Left ventricle myocardium inferior (tissue), 1 donor: ENCODE measurements around the gene HSPB1. TPM values are rescaled to one million over a fixed set of nuclear protein-coding genes. Genes with fewer than 3 reads are reported as not detected.
A peak's percentile ranks its signal among the peaks of the same experiment; 100 is the strongest.
"Not testable (repeated sequence)": the region's sequence is repeated elsewhere in the genome, so short reads cannot be mapped to it uniquely, and the experiment has no call there.

ENCODE experiments used
- DNase-seq: peaks from one replicate; pipeline ENCODE4 v3.0.0-alpha.2; 2020
- H3K27ac ChIP-seq: fragments of 200-600 bp; replicated peaks from 2 replicates; pipeline ENCODE4 v1.8.0; 2021
- H3K27me3 ChIP-seq: fragments of 200-600 bp; 2 replicates; pipeline ENCODE4 v1.8.0; 2021; ENCODE audit warnings: low read depth
- H3K36me3 ChIP-seq: fragments of 200-600 bp; 2 replicates; pipeline ENCODE4 v1.8.0; 2021
- H3K4me1 ChIP-seq: fragments of 200-600 bp; 2 replicates; pipeline ENCODE4 v1.8.0; 2021
- H3K4me3 ChIP-seq: fragments of 200-600 bp; 2 replicates; pipeline ENCODE4 v1.8.0; 2021; ENCODE audit warnings: mild to moderate bottlenecking, moderate library complexity
- H3K9me3 ChIP-seq: fragments of 200-600 bp; replicated peaks from 2 replicates; pipeline ENCODE4 v1.8.0; 2021
- intact Hi-C: fragments of 100-400 bp; cut with micrococcal nuclease; formaldehyde crosslinking; loops from one replicate; pipeline ENCODE4 v1.11.0; 2022
- total RNA-seq: library from RNA; stranded (reverse); fragmentation: NEBNext Ultra II Directional; extraction: Animal tissue kit (Norgen Biotek cat#: 25700); gene quantifications from one replicate; pipeline ENCODE4 v1.2.1, GENCODE V29; 2021
- TF ChIP-seq, protein P1 (sequence below): fragments of 200-600 bp; IDR thresholded peaks from 2 replicates; pipeline ENCODE4 v1.8.0; 2021; ENCODE audit warnings: antibody characterized with exemption, mild to moderate bottlenecking, borderline replicate concordance
- donor health status: DM: no; HTN: yes; CAD: no; lungs with severe emphysema.

The HSPB1 gene
- total RNA-seq, 1 donor from 2014 or later = 2,037 TPM

DNA sequence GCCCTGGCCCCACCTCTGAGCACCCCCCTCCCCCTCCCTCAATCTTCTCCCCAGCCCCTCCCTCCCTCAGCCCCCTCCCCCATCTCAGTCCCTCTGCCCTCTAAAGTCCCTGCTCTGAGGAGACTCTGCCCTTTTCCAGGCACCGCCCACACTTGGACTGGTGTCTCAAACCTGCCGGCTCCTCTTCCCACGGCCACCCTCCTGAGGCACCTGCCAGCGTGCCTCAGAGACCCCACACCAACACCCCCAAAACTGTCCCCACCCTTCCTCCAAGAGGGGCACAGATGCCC, 34.6 kb upstream of the HSPB1 start:
- no peak for DNase-seq
- H3K4me3 ChIP-seq = peak overlapping the region; percentile 14
- H3K9me3 ChIP-seq = no peaks in the 10 kb centered on the region
- intact Hi-C loops = no loop called here
- H3K36me3 ChIP-seq = no peaks in the 10 kb centered on the region
- H3K27me3 ChIP-seq = peaks cover 83% of the 10 kb centered on the region
- peaks cover 10% of the 10 kb centered on the region for H3K4me1 ChIP-seq
- H3K27ac ChIP-seq = no peak overlapping the region
- TF ChIP-seq, protein P1, sequence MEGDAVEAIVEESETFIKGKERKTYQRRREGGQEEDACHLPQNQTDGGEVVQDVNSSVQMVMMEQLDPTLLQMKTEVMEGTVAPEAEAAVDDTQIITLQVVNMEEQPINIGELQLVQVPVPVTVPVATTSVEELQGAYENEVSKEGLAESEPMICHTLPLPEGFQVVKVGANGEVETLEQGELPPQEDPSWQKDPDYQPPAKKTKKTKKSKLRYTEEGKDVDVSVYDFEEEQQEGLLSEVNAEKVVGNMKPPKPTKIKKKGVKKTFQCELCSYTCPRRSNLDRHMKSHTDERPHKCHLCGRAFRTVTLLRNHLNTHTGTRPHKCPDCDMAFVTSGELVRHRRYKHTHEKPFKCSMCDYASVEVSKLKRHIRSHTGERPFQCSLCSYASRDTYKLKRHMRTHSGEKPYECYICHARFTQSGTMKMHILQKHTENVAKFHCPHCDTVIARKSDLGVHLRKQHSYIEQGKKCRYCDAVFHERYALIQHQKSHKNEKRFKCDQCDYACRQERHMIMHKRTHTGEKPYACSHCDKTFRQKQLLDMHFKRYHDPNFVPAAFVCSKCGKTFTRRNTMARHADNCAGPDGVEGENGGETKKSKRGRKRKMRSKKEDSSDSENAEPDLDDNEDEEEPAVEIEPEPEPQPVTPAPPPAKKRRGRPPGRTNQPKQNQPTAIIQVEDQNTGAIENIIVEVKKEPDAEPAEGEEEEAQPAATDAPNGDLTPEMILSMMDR = no peak

DNA sequence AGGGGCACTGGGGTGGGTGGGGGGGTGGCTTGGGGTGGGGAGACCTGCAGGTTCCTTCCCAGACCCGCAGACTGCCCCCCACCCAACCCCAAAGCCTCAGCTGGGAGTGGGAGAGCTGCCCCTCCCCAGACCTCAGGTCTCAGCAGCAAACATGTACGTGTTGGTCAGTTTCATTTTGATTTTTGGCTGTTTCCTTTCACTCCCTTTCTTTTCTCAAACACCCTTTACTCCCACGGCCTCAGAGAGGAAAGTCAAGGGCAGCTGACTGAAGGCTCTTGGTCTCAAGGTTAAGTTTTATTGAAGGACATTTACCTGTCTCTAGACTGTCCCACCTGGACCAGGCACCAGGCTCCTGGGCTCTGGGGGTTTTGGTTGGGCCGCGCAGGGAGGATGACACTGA, 34.1 kb upstream of the HSPB1 start:
- intact Hi-C loops = no loop called here
- Histone ChIP-seq H3K36me3 (no peaks in the 10 kb centered on the region), H3K27me3 (peaks cover 83% of the 10 kb centered on the region), H3K9me3 (no peaks in the 10 kb centered on the region), H3K4me1 (peaks cover 10% of the 10 kb centered on the region), H3K4me3 (peak overlapping the region; percentile 14), H3K27ac (no peak overlapping the region)
- no peak for DNase-seq
- TF ChIP-seq, protein P1 = no peak

DNA sequence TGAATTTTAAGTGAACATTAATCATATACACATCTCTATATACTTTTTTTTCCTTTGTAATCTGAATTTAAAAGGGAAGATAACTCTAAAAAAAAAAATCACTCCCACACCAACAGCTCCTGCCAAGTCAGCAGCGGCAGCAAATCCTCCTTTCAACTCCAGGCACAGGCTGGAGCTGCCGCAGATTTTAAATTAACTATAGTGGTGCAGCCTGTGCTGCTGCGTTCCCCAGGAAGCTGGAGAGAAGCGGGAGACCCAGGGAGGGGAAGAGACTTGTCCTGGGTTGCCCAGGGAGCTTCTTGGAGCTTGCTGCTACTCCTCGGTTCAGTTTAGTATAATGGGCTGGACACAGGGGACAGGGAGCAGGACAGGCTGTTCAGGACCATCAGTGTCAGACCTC, 32.6 kb upstream of the HSPB1 start:
- Histone ChIP-seq H3K36me3 (no peaks in the 10 kb centered on the region), H3K27me3 (peaks cover 86% of the 10 kb centered on the region), H3K4me3 (no peak overlapping the region), H3K9me3 (no peaks in the 10 kb centered on the region), H3K27ac (no peak overlapping the region), H3K4me1 (peaks cover 10% of the 10 kb centered on the region)
- TF ChIP-seq, protein P1 = no peak
- intact Hi-C loops = loop anchor here (10.0 kb wide), 1 partner anchor 75 kb away; no protein-coding TSS in a partner anchor
- DNase-seq = no peak

DNA sequence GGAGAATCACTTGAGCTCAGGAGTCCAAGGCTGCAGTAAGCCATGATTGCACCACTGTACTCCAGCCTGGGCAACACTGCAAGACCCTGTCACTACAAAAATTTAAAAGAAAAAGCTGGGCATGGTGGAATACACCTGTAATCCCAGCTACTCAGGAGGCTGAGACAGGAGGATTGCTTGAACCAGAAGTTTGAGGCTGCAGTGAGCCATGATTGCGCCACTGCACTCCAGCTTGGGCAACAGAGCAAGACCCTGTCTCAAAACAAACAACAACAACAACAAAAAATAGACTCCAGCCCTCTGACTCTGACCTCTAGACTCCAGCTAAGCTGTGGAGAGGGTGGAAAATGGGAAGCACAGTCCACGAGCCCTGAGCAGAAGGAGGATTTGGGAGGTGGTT, 31.1 kb upstream of the HSPB1 start:
- H3K4me3 ChIP-seq, H3K27ac ChIP-seq, H3K9me3 ChIP-seq, H3K36me3 ChIP-seq, DNase-seq, H3K4me1 ChIP-seq: not testable (repeated sequence)
- intact Hi-C loops = loop anchor here (10.0 kb wide), 1 partner anchor 77 kb away; no protein-coding TSS in a partner anchor
- H3K27me3 ChIP-seq = peaks cover 94% of the 10 kb centered on the region

DNA sequence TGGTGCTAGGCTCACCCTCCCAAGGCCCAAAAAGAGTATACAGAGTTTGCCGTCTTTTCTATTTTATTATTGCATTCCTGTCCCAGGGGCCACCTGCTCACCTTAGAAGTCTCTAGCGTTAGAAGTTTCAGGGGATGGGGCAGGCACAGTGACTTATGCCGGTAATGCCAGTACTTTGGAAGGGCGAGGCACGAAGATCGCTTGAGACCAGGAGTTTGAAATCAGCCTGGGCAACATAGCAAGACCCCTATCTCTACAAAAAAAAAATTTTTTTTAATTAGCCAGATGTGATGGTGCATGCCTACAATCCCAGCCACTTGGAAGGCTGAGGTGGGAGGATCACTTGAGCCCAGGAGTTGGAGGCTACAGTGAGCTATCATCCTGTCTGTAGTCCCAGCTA, 30.3 kb upstream of the HSPB1 start:
- intact Hi-C loops = loop anchor here (10.0 kb wide), 1 partner anchor 77 kb away; no protein-coding TSS in a partner anchor
- Histone ChIP-seq H3K36me3 (no peaks in the 10 kb centered on the region), H3K27ac (no peak overlapping the region), H3K4me1 (peaks cover 5% of the 10 kb centered on the region), H3K9me3 (no peaks in the 10 kb centered on the region), H3K4me3 (no peak overlapping the region), H3K27me3 (peaks cover 95% of the 10 kb centered on the region)
- DNase-seq = no peak
- TF ChIP-seq, protein P1 = no peak

DNA sequence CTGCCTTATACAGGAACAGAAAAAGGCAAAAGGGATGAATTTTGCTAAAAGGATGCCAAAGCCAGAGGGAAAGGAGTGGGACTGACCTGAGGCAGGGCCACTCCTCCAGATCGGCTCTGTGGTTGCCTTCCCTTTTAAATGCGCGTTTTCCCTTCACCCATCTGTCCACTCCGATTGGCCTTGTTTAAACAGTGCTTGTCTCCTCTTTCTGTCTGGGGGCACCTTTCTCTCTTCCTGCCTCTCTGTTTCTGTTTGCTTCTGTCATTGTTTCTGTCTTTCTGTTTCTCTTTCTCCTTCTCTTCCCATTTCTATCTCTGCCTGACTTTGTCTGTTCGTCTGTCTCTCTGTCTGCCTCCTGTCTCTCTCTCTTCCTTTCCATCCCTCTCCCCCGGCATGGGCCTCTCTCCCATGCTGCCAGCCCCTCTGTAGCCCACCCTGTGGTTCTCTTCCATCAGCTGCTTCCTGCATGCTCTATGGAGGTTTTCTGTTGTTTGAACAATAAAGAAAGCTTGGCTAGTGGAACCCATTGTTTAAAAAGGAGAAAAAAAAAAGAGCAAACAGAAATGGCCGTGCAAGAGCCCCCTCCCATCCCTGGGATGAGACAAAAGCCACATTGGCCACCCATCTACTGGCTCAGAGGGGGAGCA, 29.5 kb upstream of the HSPB1 start:
- intact Hi-C loops = loop anchor here (10.0 kb wide), 1 partner anchor 78 kb away; no protein-coding TSS in a partner anchor
- no peak overlapping the region for H3K4me3 ChIP-seq
- no peaks in the 10 kb centered on the region for H3K4me1 ChIP-seq
- DNase-seq = no peak
- TF ChIP-seq, protein P1 = no peak
- no peaks in the 10 kb centered on the region for H3K9me3 ChIP-seq
- H3K27me3 ChIP-seq = peaks cover 94% of the 10 kb centered on the region
- H3K36me3 ChIP-seq = no peaks in the 10 kb centered on the region
- H3K27ac ChIP-seq = no peak overlapping the region
